Keratinocyte (primary cell): ENCODE data around the gene TMEM266. TPM values are rescaled to one million over a fixed set of nuclear protein-coding genes. Genes with fewer than 3 reads are reported as not detected.

ENCODE experiments used
- DNase-seq: peaks from one replicate; pipeline ENCODE4 v3.0.0-alpha.2; 2011; ENCODE audit warnings: low read depth, missing footprints, low spot score
- FAIRE-seq: peaks from 2 replicates; lab custom pipeline; 2011; peaks lifted over from hg19 to GRCh38; lab: Jason Lieb, UNC
- H2AFZ ChIP-seq: 2 replicates; pipeline ENCODE4 v1.6.0; 2012; ENCODE audit warnings: low read length, control low read depth, inconsistent platforms; ENCODE audit not compliant: control insufficient read depth
- H3K27ac ChIP-seq: 2 replicates; pipeline ENCODE4 v1.5.1; 2011; ENCODE audit warnings: low read length; ENCODE audit not compliant: control insufficient read depth, insufficient read depth
- H3K27me3 ChIP-seq: 3 replicates; pipeline ENCODE4 v1.6.0; 2011; ENCODE audit warnings: low read length; ENCODE audit not compliant: control insufficient read depth, insufficient read depth; ENCODE audit errors: extremely low read depth
- H3K36me3 ChIP-seq, 2 experiments: 2 replicates in 1 of 2; 3 replicates in 1 of 2; pipeline ENCODE4 v1.5.1; 2011; ENCODE audit warnings: low read length in 2 of 2, mild to moderate bottlenecking in 1 of 2; ENCODE audit not compliant: control insufficient read depth in 2 of 2, insufficient read depth in 2 of 2; ENCODE audit errors: extremely low read depth in 1 of 2
- H3K4me1 ChIP-seq: 3 replicates; pipeline ENCODE4 v1.5.1; 2011; ENCODE audit warnings: low read length; ENCODE audit not compliant: control insufficient read depth, insufficient read depth; ENCODE audit errors: extremely low read depth
- H3K4me2 ChIP-seq: 3 replicates; pipeline ENCODE4 v1.6.0; 2011; ENCODE audit warnings: low read depth, low read length; ENCODE audit not compliant: control insufficient read depth, insufficient read depth; ENCODE audit errors: extremely low read depth
- H3K4me3 ChIP-seq, 3 experiments: fragments of 200-600 bp in 1 of 3; sonication (generic) in 1 of 3; 2 replicates in 2 of 3; 3 replicates in 1 of 3; pipeline ENCODE4 v1.5.1; 2011 to 2016; ENCODE audit warnings: low read length in 3 of 3, mild to moderate bottlenecking in 3 of 3, control low read depth in 2 of 3, inconsistent platforms in 1 of 3, low read depth in 1 of 3, mixed read lengths in 1 of 3, mixed run types in 1 of 3, moderate library complexity in 1 of 3; ENCODE audit not compliant: control insufficient read depth in 2 of 3, insufficient read depth in 2 of 3; ENCODE audit errors: extremely low read depth in 1 of 3
- H3K79me2 ChIP-seq: 2 replicates; pipeline ENCODE4 v1.6.0; 2012; ENCODE audit warnings: low read length; ENCODE audit not compliant: control insufficient read depth, insufficient read depth
- H3K9ac ChIP-seq: 3 replicates; pipeline ENCODE4 v1.6.0; 2011; ENCODE audit warnings: low read length; ENCODE audit not compliant: control insufficient read depth, insufficient read depth; ENCODE audit errors: extremely low read depth
- H3K9me1 ChIP-seq: 3 replicates; pipeline ENCODE4 v1.6.0; 2011; ENCODE audit warnings: low read length; ENCODE audit not compliant: control insufficient read depth, insufficient read depth; ENCODE audit errors: extremely low read depth
- H3K9me3 ChIP-seq: 2 replicates; pipeline ENCODE4 v1.5.1; 2012; ENCODE audit warnings: low read depth, low read length; ENCODE audit not compliant: control insufficient read depth
- H4K20me1 ChIP-seq: 3 replicates; pipeline ENCODE4 v1.6.0; 2011; ENCODE audit warnings: low read length; ENCODE audit not compliant: control insufficient read depth, insufficient read depth; ENCODE audit errors: extremely low read depth
- CTCF ChIP-seq, 3 experiments: IDR thresholded peaks in 1 of 3; conservative IDR thresholded peaks in 1 of 3; optimal IDR thresholded peaks in 1 of 3; 2 replicates in 2 of 3; 3 replicates in 1 of 3; pipeline versions ENCODE3 to v1.5.1; 2011; ENCODE audit warnings: low read length in 3 of 3, mild to moderate bottlenecking in 3 of 3, moderate library complexity in 2 of 3, control low read depth in 1 of 3, inconsistent platforms in 1 of 3; ENCODE audit not compliant: insufficient read depth in 2 of 3; ENCODE audit errors: extremely low read depth in 1 of 3
- EZH2 ChIP-seq: IDR thresholded peaks from one replicate; pipeline ENCODE4 v1.6.1; 2012; ENCODE audit warnings: inconsistent platforms, mild to moderate bottlenecking, low read length, moderate library complexity
- dilution Hi-C: fragments of 300-500 bp; cut with MboI; formaldehyde crosslinking; loops from one replicate; pipeline ENCODE4 v1.7.0; 2020; ENCODE audit warnings: low sequenced_read_pairs; ENCODE audit not compliant: extremely low pct_ligation_motif_present
- polyA minus RNA-seq, 3 experiments: library from RNA; depleted of rRNA, polyadenylated mRNA; stranded (reverse); fragments of >200 nt; gene quantifications; 1 replicate in 1 of 3; 2 replicates in 1 of 3; 3 replicates in 1 of 3; pipeline ENCODE4 v1.2.3, GENCODE V29; 2011
- polyA plus RNA-seq, 5 experiments: library from polyadenylated mRNA; depleted of rRNA in 3 of 5; stranded (reverse) in 3 of 5; stranded (forward) in 1 of 5; unstranded in 1 of 5; fragments of >200 nt; gene quantifications; 1 replicate in 1 of 5; 2 replicates in 3 of 5; 3 replicates in 1 of 5; pipeline versions ENCODE4 v1.2.1 to v1.2.3, GENCODE V29; 2011 to 2012; ENCODE audit warnings: missing spikeins in 2 of 5, low read depth in 1 of 5, low replicate concordance in 1 of 5

The TMEM266 gene
- polyA plus RNA-seq (0.02 to 0.35 TPM (median 0.03 TPM) in 3 replicates), polyA minus RNA-seq (0.13 TPM in 1 of 3 replicates, not detected in the others)
- polyA plus RNA-seq (2011; ENCODE audit: low read depth), result 0.69 TPM
- 0.12 and 0.13 TPM in 2 replicates for polyA plus RNA-seq (2011; cell fraction: cytosol; rRNA removed)
- polyA plus RNA-seq (2011; cell fraction: nucleus; rRNA removed), result 0.09 and 0.24 TPM in 2 replicates
- polyA plus RNA-seq (2012; ENCODE audit: low replicate concordance), result 0.24 and 0.66 TPM in 2 replicates
- polyA minus RNA-seq (2011; cell fraction: cytosol; rRNA and poly(A)+ RNA removed), result not detected
- not detected in 2 replicates for polyA minus RNA-seq (2011; cell fraction: nucleus; rRNA and poly(A)+ RNA removed)

GRCh38 chr15:76059320-76060117 is at the start of gene TMEM266:
Gene TMEM266 (plus strand): TSS chr15:76059985. CDS start chr15:76134264, 74,279 bp downstream.
- H3K27me3 ChIP-seq, result peaks cover 44% of the 10 kb centered on the region
- H4K20me1 ChIP-seq, result no peaks in the 10 kb centered on the region
- no peak within 1 kb of the TSS for H3K27ac ChIP-seq
- peak within 1 kb of the TSS; percentile 77 for H2AFZ ChIP-seq
- peak within 1 kb of the TSS; percentile 59 to 67 (median 65) for H3K4me3 ChIP-seq
- H3K4me1 ChIP-seq, result peaks cover 17% of the 10 kb centered on the region
- H3K9me1 ChIP-seq, result no peaks in the 10 kb centered on the region
- FAIRE-seq (no peak), DNase-seq (no peak)
- H3K36me3 ChIP-seq, result no peaks in the 10 kb centered on the region
- peak within 1 kb of the TSS; percentile 80 for H3K4me2 ChIP-seq
- H3K79me2 ChIP-seq, result no peaks in the 10 kb centered on the region
- dilution Hi-C loops, result no loop called here
- H3K9ac ChIP-seq, result peak within 1 kb of the TSS; percentile 34
- TF ChIP-seq EZH2 (no peak), CTCF (optimal IDR thresholded peaks at IDR 0.05 in 1 of 3, IDR thresholded peaks at IDR 0.05 in 1 of 3, conservative IDR thresholded peaks at IDR 0.05 in 1 of 3; ENCODE audit: extremely low read depth in 1 of 3, insufficient read depth in 2 of 3, low read length in 3 of 3) (no peak)
- no peaks in the 10 kb centered on the region for H3K9me3 ChIP-seq

GRCh38 chr15:76010613-76011012 is 49.2 kb upstream of the TMEM266 start:
- no peaks in the 10 kb centered on the region for H3K36me3 ChIP-seq
- FAIRE-seq, result no peak
- peaks cover 4% of the 10 kb centered on the region for H3K4me1 ChIP-seq
- no peaks in the 10 kb centered on the region for H3K27me3 ChIP-seq
- dilution Hi-C loops, result no loop called here
- no peaks in the 10 kb centered on the region for H3K9me1 ChIP-seq
- no peak overlapping the region for H2AFZ ChIP-seq
- no peaks in the 10 kb centered on the region for H3K79me2 ChIP-seq
- TF ChIP-seq EZH2 (no peak), CTCF (optimal IDR thresholded peaks at IDR 0.05 in 1 of 3, IDR thresholded peaks at IDR 0.05 in 1 of 3, conservative IDR thresholded peaks at IDR 0.05 in 1 of 3; ENCODE audit: extremely low read depth in 1 of 3, insufficient read depth in 2 of 3, low read length in 3 of 3) (no peak)
- H3K27ac ChIP-seq, result no peak overlapping the region
- H3K9me3 ChIP-seq, result no peaks in the 10 kb centered on the region
- H4K20me1 ChIP-seq, result no peaks in the 10 kb centered on the region
- DNase-seq, result no peak
- H3K4me2 ChIP-seq, result no peak overlapping the region
- H3K9ac ChIP-seq, result no peak overlapping the region
- H3K4me3 ChIP-seq, result no peak overlapping the region
